Central memory CD8-positive, alpha-beta T cell (primary cell): Measurements from ENCODE around the gene HRH4.

Source experiments
- ATAC-seq: fragments of 150-1000 bp; cut with Tn5 transposase; replicated peaks from 2 replicates; pipeline ENCODE4 v1.10.0; 2022; ENCODE audit warnings: mild to moderate bottlenecking, moderate FRiP score, moderate number of reproducible peaks; ENCODE audit not compliant: poor library complexity, severe bottlenecking; ENCODE audit errors: extremely low read depth
- DNase-seq, 2 donors: peaks; one replicate each; pipeline ENCODE4 v3.0.0; 2021; ENCODE audit warnings: low spot score in 2 of 2
- H3K27ac Mint-ChIP-seq: one replicate; pipeline ENCODE4 v1.8.0; 2022; ENCODE audit warnings: low read depth, mild to moderate bottlenecking, moderate library complexity, mixed read lengths
- H3K27me3 Mint-ChIP-seq: one replicate; pipeline ENCODE4 v1.8.0; 2022; ENCODE audit warnings: mixed read lengths
- H3K36me3 Mint-ChIP-seq: one replicate; pipeline ENCODE4 v1.8.0; 2022; ENCODE audit warnings: mild to moderate bottlenecking, moderate library complexity, mixed read lengths; ENCODE audit not compliant: insufficient read depth
- H3K4me1 Mint-ChIP-seq: one replicate; pipeline ENCODE4 v1.8.0; 2022; ENCODE audit warnings: mixed read lengths
- H3K4me3 Mint-ChIP-seq: one replicate; pipeline ENCODE4 v1.8.0; 2022; ENCODE audit warnings: mild to moderate bottlenecking, moderate library complexity, mixed read lengths
- H3K9me3 Mint-ChIP-seq: one replicate; pipeline ENCODE4 v1.8.0; 2022; ENCODE audit warnings: mixed read lengths

Gene HRH4

DNA sequence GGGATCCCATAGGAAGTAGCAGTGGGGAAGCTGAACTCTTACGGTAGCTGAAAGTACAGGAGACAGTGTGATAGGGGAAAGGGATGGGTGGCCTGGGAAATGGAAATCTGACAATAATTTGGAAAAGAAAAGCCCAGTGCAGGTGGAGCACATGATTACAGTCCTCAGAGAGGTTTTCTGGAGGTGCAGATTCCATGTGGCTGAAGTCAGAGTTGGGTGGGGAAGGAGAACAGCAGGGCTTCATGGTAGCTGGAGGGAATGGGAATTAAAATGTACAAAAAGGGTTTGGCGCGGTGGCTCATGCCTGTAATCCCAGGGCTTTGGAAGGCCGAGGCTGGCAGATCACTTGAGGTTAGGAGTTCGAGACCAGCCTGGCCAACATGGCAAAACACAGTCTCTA is 12.2 kb downstream of the HRH4 start:
- H3K9me3 Mint-ChIP-seq = no peaks in the 10 kb centered on the region
- DNase-seq (no peak), ATAC-seq (no peak)
- H3K27me3 Mint-ChIP-seq = no peaks in the 10 kb centered on the region
- no peak overlapping the region for H3K27ac Mint-ChIP-seq
- no peaks in the 10 kb centered on the region for H3K4me1 Mint-ChIP-seq
- H3K4me3 Mint-ChIP-seq = no peak overlapping the region
- peaks cover 3% of the 10 kb centered on the region for H3K36me3 Mint-ChIP-seq

DNA sequence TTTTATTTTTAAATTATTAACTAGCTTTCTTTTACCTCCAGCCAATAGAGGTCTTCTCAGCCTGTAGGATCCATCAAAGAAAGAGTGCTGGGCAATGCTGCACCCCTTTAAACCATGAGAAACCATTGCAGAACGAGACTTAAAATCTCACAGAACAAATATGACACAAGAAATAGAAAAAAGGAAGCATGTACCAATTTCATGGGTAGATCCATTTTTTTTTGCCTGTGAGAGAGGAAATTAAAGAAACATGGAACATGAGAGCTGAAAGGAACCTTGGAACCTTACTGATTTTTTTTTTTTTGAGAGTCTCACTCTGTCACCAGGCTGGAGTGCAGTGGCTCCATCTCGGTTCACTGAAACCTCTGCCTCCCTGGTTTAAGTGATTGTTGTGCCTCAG is 14.0 kb downstream of the HRH4 start:
- Mint-ChIP-seq H3K9me3 (no peaks in the 10 kb centered on the region), H3K27ac (no peak overlapping the region), H3K36me3 (peaks cover 3% of the 10 kb centered on the region), H3K27me3 (no peaks in the 10 kb centered on the region), H3K4me1 (no peaks in the 10 kb centered on the region), H3K4me3 (no peak overlapping the region)
- DNase-seq = no peak
- no peak for ATAC-seq

DNA sequence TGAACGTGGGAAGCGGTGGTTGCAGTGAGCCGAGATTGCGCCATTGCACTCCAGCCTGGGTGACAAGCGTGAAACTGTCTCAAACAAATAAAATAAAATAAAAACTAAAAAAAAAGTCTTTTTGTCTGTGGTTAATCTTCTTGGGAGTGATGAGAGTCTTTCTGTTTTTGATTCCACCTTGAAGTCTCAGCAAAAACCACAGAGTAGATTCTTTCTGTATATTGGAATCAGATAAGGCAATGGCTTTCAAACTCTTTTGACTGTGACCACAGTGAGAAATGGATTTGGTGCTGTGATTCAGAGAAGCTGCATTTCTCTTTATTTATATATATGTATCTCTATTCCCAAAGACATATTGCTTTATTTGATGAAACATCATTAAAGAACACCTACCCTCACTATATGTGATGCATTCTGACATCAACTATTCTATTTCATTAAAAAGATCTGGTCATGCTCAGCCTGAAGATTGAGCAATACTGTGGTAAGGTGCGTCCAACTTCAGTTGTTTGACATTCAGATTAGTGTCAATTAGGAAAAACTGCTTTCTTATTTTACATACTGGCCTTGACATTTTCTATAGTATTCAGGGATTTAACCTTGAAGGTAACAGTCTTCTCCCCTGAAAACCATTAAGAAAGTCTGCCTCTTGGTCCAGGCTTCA is 15.6 kb downstream of the HRH4 start:
- no peaks in the 10 kb centered on the region for H3K4me1 Mint-ChIP-seq
- no peak overlapping the region for H3K4me3 Mint-ChIP-seq
- no peaks in the 10 kb centered on the region for H3K36me3 Mint-ChIP-seq
- peaks cover 5% of the 10 kb centered on the region for H3K9me3 Mint-ChIP-seq
- ATAC-seq = no peak
- H3K27me3 Mint-ChIP-seq = no peaks in the 10 kb centered on the region
- H3K27ac Mint-ChIP-seq = no peak overlapping the region
- DNase-seq = no peak

DNA sequence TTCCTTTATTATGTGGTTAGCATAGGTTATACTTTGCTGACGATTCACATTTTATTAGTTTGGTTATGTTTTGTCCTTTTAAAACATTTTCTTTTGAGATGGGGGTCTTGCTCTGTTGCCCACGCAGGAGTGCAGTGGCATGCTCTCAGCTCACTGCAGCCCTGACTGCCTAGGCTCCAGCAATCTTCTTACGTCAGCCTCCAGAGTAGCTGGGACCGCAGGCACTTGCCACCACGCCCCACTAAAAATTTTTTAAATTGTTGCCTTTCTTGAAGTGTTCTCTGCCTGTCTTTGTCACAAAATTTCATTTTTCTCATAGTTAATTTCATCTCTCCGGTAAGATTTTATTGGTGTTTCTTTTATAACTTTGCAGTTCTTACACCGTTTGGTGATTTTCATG is 18.9 kb downstream of the HRH4 start:
- no peaks in the 10 kb centered on the region for H3K27me3 Mint-ChIP-seq
- DNase-seq (no peak), ATAC-seq (no peak)
- H3K36me3 Mint-ChIP-seq = no peaks in the 10 kb centered on the region
- H3K4me1 Mint-ChIP-seq = no peaks in the 10 kb centered on the region
- H3K4me3 Mint-ChIP-seq = no peak overlapping the region
- H3K27ac Mint-ChIP-seq = no peak overlapping the region
- peaks cover 5% of the 10 kb centered on the region for H3K9me3 Mint-ChIP-seq

DNA sequence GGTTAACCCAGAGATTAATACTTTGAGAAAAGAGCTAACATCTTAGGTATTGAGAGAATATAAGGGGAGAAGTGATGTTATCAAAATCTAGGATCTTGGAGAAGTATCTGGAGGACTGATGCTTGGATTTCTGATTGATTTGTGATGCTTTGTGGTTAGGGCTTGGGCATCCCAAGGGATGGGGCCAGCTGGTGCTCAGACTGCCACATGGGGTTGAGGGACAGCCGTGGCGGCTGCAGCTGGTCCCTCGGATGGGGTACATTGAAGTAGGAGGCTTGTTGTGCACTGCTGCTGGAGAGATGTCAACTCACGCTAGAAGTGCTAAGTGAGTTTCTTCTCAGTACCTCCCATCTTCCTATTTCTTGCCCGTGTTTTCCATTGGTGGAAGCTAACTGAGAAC is 22.4 kb downstream of the HRH4 start:
- ATAC-seq = no peak
- Mint-ChIP-seq H3K36me3 (no peaks in the 10 kb centered on the region), H3K4me1 (peaks cover 5% of the 10 kb centered on the region), H3K27ac (no peak overlapping the region), H3K4me3 (no peak overlapping the region), H3K9me3 (peaks cover 5% of the 10 kb centered on the region), H3K27me3 (no peaks in the 10 kb centered on the region)
- no peak for DNase-seq

DNA sequence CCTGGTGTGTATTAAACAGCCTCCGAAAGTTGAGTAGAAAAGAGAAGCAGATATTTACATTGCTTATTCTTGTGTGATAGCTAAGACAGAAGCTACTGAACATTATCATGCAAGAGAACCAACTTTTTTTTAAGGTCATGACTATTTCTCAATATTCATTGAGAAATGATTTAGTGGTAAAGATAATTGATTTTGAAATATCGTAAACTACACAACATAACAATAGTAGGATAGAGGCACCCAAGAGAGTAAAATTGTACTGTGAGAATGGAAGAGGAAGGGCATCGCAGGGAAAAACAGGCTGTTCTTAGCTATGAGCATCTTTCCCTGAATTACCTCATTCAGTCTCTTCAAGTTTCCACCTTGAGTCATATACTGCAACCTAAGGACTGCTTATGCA is 25.2 kb downstream of the HRH4 start:
- Mint-ChIP-seq H3K36me3 (peaks cover 3% of the 10 kb centered on the region), H3K4me3 (no peak overlapping the region), H3K9me3 (no peaks in the 10 kb centered on the region), H3K4me1 (peaks cover 25% of the 10 kb centered on the region), H3K27ac (no peak overlapping the region), H3K27me3 (no peaks in the 10 kb centered on the region)
- ATAC-seq (no peak), DNase-seq (no peak)

DNA sequence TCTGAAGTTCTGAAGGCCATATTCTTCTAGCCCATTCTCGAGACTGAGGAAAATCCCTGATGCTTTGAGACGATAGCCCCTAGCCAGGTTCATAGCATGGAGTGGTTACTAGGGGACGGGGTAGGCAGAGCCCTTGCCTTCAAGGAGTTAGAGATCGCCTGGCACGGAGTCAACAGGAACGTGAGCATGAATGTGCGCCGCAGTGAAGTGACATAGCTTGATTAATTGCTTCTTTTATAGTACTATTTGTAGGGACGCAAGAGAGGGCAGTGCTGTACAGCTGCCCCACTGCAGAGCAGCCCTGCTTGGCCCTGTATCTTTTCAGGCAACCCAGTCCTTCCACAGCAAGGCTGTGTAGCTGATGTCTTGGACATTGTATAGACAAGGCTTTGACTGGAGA is 26.2 kb downstream of the HRH4 start:
- no peak overlapping the region for H3K4me3 Mint-ChIP-seq
- no peaks in the 10 kb centered on the region for H3K9me3 Mint-ChIP-seq
- DNase-seq (no peak), ATAC-seq (no peak)
- H3K27ac Mint-ChIP-seq = no peak overlapping the region
- no peaks in the 10 kb centered on the region for H3K27me3 Mint-ChIP-seq
- H3K36me3 Mint-ChIP-seq = peaks cover 3% of the 10 kb centered on the region
- H3K4me1 Mint-ChIP-seq = peaks cover 28% of the 10 kb centered on the region

DNA sequence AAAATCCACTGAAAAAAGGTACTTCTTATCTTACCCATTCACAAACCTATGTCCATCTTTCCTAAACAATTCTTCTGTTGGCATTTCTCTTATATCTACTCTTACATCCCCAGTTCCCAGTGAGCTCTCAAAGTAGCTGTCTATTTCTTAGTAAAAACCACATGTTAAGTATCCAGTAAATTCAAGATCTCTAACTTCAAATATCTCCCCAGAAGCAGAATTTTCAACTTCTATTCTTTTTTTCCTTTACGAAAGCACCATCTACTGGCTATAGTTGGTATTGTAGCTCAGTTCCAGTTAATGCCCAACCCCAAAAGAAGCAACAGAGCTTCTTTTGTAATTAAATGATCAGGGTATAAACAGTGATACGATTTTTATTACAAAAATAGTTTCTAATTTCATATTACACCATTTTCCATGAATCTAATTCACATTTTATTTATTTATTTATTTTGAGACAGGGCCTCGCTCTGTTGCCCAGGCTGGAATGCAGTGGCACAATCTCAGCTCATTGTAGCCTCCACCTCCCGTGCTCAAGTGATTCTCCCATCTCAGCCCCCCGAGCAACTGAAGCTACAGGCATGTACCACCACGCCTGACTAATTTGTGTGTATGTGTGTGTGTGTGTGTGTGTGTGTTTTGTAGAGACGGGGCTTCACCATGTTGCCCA is 28.5 kb downstream of the HRH4 start:
- Mint-ChIP-seq H3K9me3 (no peaks in the 10 kb centered on the region), H3K27me3 (no peaks in the 10 kb centered on the region), H3K4me3 (no peak overlapping the region), H3K4me1 (peaks cover 49% of the 10 kb centered on the region), H3K36me3 (peaks cover 3% of the 10 kb centered on the region), H3K27ac (peak overlapping the region; percentile 4)
- ATAC-seq (no peak), DNase-seq (no peak)

DNA sequence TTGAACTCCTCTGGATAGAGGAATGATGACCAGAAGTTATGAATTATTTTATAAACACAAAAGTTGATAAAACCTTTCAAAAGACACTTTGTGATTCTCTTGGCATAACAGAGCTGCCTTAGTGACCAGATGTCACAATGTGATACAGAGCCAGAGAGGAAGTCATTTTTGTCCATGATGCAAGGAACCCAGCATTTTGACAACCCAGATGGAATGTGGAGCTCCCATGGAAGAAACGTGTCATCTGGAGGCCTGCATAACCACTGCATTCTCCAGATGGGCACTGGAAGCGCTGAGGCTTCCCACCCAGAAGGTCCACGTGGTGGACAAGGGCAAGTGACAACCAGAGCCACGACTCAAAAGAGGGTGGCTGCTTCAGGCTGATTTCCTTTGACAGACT is 30.1 kb downstream of the HRH4 start:
- Mint-ChIP-seq H3K27me3 (no peaks in the 10 kb centered on the region), H3K27ac (no peak overlapping the region)

DNA sequence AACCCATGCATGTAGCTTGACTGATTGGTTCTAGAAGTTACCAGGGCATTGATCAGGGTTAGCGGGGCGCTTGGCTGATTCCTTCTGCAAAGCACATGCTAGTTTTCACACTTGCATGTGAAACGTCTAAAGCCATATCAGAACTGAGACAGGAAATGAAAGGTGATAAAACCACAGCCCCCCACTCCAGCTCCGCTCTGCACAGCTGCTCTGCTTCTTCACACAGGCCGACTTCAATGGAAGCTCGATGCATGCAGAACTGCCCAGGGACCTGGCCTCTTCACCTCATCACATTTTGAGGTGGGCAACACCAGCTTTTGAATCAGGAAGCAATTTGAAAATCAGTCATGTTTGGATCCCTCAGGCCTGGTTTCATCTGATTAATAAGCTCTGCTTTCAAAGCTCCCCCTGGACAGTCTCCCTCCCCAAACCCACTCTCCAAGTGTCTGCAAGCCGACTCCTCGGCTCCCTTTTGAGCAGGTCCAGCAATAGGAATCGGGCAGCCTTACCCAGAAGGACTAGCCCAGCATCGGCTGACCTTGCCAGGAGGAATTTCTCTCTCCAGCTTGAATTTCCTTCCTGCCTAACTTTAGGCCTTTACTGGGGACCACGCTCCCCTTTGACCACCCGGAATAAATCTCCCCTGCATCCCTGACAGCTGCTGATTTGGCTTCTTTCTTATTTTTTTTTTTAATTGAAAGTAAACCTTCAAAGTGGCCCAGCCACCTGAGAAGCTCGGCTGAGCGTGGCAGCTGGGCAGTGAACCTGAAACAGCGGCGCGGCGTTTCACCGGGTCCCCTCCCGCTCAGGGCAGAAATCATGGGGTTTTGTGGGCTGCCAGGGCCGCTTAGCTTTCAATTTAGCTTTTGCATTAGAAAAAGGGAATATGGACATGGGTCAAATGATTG is 31.7 kb downstream of the HRH4 start:
- Mint-ChIP-seq H3K27ac (peak overlapping the region; percentile 77), H3K36me3 (peaks cover 6% of the 10 kb centered on the region), H3K27me3 (no peaks in the 10 kb centered on the region), H3K4me1 (peaks cover 63% of the 10 kb centered on the region), H3K9me3 (no peaks in the 10 kb centered on the region), H3K4me3 (peak overlapping the region; percentile 59)
- ATAC-seq (peak; percentile 88), DNase-seq (peak in 1 of 2 donors; percentile 39)

More for the DNA sequence above, 30.1 kb downstream of the HRH4 start:
- DNase-seq = no peak
- no peaks in the 10 kb centered on the region for H3K9me3 Mint-ChIP-seq
- peaks cover 63% of the 10 kb centered on the region for H3K4me1 Mint-ChIP-seq
- H3K4me3 Mint-ChIP-seq = no peak overlapping the region
- no peak for ATAC-seq
- peaks cover 6% of the 10 kb centered on the region for H3K36me3 Mint-ChIP-seq

DNA sequence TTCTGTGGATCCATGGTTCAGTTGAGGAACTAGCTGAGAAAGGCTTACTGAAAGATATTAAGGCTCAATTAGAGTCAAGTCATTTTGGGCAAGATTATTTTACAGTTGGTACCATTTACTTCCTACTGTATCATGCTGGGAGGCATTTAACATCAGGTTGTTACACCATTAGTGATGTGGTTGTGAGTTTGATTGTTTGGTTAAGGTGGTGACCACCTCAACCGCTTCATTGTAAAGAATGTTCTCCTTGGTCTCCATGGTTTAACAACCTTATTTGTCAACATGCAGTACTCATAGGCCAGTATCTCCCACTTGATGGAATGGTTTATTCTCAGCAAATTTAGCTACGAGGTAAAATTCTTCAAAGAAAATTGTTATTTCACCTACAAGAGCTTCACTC is 34.1 kb downstream of the HRH4 start:
- Mint-ChIP-seq H3K4me1 (peaks cover 46% of the 10 kb centered on the region), H3K36me3 (peaks cover 3% of the 10 kb centered on the region), H3K4me3 (no peak overlapping the region), H3K27ac (no peak overlapping the region), H3K9me3 (no peaks in the 10 kb centered on the region), H3K27me3 (no peaks in the 10 kb centered on the region)
- DNase-seq (no peak), ATAC-seq (no peak)

DNA sequence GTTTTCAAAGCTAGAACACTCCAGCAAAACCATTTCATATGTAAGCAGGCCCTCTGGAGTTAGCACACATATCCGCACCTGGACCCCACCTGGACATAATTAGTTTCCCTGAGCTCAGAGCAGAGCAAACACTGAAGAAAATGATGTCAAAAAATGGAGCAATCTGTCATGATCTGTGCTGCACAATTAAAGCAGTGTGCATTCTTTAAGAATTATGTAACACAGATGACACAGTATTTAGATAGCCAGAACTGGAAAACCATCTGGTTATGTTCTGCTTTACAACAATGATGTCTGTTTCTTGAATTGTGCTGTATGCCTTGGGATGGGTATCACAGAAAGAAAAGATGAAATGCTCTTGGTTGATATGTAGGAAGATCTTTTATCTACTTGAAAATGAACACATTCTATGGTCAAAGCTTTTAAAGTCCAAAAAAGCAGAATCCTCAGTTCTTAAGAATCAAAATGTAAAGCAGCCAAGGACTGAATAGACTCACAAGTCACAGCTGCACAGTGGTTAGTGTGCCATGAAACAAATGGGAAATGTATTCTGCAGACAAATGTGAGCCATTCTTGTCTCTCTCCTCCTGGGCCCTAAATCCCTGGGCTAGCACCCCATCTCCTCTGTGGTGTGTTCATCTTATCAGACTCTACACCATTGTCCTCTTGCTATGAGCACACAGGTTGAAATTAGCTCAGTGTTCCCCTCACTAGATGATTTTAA is 36.8 kb downstream of the HRH4 start:
- Mint-ChIP-seq H3K27me3 (no peaks in the 10 kb centered on the region), H3K4me3 (no peak overlapping the region), H3K4me1 (peaks cover 30% of the 10 kb centered on the region), H3K27ac (no peak overlapping the region), H3K9me3 (no peaks in the 10 kb centered on the region), H3K36me3 (peaks cover 3% of the 10 kb centered on the region)
- no peak for ATAC-seq
- no peak for DNase-seq
